Stimulated activated CD8-positive, alpha-beta memory T cell treated with anti-CD3 and anti-CD28 coated beads, Interleukin-12 subunit alpha, Interleukin-12 subunit beta, amount 100 ng/mL, for 4 hours (primary cell): ENCODE results near the gene MMUT.
"Not testable (repeated sequence)": the region's sequence is repeated elsewhere in the genome, so short reads cannot be mapped to it uniquely, and the experiment has no call there.

Source experiments
- DNase-seq: peaks from one replicate; pipeline ENCODE4 v3.0.0-alpha.2; 2020; ENCODE audit warnings: low read depth

The MMUT gene

DNA sequence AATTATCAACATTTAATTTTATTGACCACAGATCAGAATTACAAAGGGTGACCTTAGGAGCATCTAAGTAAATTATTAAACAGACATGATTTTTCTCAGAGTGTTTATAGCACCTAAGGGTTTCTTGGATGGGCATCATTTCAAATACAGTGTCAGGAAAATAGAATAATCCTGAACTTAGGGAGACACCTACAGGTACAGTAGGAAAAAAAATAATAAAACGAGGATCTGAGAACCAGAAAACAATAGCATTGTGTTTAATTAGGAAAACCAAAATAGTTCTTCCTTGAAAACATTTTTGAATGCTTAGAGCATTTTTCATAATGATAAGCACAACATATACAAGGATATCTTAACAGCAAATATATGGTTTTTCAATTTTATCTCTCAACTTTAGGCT lies 39.2 kb downstream of the MMUT start:
- no peak for DNase-seq

DNA sequence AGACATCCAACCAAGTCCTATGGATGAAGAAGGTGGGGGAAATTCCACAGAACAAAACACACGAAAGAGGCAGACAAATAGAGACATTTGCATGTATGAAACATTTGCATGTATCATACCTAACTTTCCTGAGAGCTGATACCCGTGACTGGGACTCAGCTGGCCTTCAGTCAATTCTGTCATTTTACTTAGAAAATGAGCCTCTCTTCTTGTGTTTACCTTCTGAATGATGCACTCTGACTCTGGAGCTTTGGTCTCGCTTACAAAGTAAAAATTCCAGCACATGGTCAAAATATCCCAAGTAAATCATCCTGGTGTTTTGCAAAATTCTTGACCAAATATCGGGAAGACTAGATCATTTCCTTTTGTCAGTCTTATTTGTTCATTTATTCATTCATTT lies 46.9 kb downstream of the MMUT start:
- DNase-seq = no peak

DNA sequence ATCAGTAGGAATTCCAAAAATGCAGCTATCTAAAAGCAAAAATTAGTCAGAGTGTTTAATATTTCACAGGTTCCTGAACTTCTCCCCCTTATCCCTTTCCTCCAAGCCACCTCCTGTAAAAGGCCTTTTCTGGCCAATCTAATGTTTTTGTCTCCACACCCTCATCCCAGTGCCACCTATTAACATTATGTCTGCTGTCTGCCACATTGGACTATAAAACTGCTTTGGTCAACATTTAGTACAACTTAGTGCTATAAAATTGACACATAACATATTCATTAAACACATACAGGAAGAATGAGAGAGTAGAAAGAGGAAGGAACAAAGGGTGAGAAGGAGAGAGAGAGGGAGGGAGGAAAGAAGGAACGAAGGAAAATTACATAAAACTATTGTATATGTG lies 47.7 kb downstream of the MMUT start:
- no peak for DNase-seq

DNA sequence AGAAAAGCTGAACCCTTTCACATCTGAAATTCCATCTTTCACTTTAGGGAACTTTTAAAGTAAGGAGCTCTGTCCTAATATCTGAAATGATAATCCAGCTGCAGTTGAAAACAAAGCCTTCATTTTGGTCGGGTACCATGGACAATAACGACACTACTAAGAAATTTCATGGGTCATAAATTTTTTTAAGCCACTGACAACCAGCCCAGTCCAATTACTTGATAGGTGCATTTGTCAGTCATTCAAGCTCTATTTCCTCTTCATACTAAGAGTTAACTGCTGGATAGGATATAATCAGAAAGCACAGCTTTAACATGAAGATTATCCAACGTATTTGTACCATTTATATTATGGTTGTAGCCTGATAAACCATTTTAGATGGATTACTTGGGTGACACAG lies 52.5 kb downstream of the MMUT start:
- no peak for DNase-seq

DNA sequence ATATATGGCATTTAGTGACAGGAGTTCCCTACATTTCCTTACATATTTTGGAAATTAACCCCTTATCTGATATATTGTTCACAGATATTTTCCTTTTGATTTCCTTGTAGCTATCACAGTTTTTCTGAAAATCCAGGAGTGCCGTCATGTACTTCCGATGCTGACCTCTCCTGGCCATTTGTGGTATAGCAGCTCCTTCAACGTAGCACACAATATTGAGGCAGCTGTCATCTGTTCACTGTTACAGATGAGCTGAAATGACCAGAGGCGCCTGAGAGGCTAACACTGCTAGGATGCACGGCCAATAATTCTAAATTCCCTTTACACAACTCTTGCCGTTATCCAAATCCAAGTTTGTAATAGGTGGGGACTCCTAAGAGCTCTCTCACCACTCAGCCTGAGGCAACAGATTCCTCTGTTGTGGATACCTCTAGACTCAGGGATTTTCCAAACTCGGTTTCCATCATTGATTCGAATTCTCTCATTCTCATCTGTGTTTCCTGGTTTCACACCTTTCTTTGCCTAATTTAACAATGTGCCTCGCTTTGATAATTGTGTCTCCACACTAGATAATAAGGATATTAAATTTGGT lies 53.0 kb downstream of the MMUT start:
- no peak for DNase-seq

DNA sequence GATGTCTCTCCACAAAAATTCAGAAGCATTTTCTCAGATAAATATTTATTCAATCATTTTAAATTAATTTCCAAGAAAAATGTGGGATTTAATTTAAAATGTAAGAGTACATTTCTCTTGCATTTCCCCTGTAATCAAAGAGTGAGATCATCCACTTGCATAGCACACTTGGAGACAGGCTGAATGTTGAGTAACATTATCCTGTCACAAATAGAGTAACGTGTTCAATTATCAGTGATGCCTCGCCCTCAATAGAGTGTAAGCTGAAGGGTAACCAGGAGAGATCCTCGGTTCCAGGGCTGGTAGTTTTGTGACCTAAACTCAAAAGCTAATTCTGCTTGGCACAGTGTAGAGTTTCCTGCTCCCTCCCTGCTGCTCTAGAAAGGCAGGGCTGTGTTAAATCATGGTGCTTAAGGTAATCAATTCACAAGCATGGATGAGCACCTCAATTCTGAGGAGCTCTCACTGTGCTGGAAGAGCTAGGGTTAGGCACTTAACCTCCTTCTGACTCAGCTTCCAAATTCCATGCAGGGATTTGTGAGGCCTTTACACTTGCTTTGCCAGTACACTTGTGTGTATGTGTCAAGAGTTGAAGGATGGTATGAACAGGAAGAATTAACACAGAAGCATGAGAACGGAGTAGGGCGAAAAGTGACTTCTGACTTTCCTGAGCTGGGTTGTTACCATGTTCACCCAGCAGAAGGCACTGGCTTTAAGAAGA lies 56.6 kb downstream of the MMUT start:
- no peak for DNase-seq

DNA sequence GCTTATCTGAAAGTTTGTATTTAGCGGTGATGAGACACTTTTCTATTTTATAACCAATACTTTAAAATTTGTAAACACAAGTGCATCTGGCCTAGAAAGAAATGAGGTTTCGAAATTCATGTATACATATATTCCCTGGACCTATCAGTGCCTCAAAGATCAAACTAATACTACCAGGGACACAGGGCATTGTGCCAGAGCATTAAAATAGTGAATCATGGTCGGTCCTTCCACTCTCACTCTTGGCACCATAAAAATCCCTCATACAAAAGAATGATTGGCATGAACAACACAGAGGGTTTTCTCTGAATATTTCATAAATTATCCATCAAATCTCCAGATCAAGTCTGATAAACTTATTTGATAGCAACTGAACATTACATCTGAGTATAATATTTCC lies 62.0 kb downstream of the MMUT start:
- DNase-seq = no peak

DNA sequence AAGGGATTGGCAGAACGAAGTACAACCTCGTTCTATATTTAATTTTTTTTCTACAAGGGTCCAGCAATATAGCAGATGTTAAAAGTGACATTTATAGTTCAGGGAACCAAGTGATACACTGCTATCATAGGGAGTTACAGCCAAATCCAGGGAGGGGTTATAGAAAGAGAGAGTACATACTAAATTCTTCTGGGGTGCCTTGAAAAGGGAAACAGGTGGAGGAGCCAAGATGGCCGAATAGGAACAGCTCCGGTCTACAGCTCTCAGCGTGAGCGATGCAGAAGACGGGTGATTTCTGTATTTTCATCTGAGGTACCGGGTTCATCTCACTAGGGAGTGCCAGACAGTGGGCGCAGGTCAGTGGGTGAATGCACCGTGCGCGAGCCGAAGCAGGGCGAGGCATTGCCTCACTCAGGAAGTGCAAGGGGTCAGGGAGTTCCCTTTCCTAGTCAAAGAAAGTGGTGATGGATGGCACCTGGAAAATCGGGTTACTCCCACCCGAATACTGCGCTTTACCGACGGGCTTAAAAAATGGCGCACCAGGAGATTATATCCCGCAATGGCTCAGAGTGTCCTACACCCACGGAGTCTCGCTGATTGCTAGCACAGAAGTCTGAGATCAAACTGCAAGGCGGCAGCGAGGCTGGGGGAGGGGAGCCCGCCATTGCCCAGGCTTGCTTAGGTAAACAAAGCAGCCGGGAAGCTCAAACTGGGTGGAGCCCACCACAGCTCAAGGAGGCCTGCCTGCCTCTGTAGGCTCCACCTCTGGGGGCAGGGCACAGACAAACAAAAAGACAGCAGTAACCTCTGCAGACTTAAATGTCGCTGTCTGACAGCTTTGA lies 76.2 kb downstream of the MMUT start:
- DNase-seq = not testable (repeated sequence)

DNA sequence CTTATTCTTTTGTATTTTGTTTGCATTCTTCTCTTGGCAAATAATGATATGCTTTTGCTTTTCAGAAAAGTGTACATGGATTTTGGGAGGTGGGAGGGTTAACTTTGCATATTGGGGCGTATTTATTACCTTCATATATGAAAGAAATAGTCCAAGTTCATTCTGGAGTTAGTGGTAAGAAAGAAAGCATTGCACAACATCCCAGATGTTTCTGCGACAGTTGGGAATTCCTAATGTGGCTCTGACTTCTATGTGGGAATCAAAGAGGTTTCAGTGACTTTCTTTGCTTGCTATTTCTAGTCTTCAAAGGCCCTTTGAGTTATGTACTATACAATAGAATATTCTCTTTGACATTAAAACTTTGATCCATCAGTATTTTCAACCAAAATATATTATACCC lies 78.1 kb downstream of the MMUT start:
- no peak for DNase-seq
